Measurements from ENCODE around the gene TUBA4B. TPM values are rescaled to one million over a fixed set of nuclear protein-coding genes. Genes with fewer than 3 reads are reported as not detected.

The TUBA4B gene
- total RNA-seq, 1 donor = not detected

DNA sequence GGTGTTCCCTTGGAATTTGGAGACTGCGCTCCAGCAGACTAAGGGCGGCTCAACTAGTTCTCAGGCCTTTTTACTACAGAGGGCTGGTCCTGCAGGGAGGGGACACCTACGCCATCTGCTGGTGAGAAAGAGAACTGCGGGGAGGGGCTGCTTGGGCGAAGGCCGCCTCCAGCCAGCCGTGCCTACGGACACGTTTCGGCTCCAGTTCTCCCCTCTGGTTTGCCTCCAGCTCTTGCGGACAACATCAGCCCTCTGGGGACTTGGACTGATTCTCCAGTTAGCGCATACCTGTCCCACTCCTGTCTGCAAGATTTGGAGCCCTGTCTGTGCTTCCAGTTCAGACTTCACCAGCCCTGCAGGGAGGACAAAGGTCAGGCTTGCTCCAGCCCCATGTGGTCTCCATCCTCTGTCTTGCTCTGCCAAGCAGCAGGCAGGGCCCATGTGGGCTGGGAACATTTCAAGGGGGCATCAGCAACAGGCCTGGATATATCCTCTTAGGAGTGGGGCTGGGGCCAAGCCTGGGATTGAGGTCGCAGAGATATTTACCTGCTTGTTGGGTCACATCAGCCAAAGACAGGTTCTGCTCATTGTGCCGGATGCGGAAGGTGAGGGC lies 45.8 kb downstream of the TUBA4B start:
- TF ChIP-seq, protein P1, sequence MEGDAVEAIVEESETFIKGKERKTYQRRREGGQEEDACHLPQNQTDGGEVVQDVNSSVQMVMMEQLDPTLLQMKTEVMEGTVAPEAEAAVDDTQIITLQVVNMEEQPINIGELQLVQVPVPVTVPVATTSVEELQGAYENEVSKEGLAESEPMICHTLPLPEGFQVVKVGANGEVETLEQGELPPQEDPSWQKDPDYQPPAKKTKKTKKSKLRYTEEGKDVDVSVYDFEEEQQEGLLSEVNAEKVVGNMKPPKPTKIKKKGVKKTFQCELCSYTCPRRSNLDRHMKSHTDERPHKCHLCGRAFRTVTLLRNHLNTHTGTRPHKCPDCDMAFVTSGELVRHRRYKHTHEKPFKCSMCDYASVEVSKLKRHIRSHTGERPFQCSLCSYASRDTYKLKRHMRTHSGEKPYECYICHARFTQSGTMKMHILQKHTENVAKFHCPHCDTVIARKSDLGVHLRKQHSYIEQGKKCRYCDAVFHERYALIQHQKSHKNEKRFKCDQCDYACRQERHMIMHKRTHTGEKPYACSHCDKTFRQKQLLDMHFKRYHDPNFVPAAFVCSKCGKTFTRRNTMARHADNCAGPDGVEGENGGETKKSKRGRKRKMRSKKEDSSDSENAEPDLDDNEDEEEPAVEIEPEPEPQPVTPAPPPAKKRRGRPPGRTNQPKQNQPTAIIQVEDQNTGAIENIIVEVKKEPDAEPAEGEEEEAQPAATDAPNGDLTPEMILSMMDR (IDR thresholded peaks at IDR 0.05; ENCODE audit: insufficient read depth, low read length) = peak; percentile 99
- DNase-seq (ENCODE audit: low read depth) = peak; percentile 83

DNA sequence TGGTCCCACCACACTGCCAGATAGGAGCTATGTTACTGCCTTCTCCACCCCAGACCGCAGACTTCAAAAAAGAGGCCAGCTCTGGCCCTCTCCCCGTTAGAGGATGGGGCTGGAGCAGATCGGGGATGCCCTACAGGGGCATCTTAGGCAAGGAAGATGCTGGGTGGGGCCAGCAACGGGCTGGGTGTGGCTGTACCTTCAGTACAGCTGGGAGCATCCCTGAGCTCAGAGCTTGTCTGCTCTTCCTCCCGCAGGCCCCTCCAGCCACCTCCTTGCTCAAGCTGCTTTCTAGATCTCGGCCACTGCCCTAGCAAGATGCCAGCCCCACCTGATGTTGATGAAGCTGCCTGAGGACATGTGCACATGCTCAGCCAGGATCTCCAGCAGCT lies 46.3 kb downstream of the TUBA4B start:
- no peak overlapping the region for H3K4me3 ChIP-seq (ENCODE audit: low read depth, low read length)
- DNase-seq (ENCODE audit: low read depth) = no peak
- TF ChIP-seq, protein P1 (IDR thresholded peaks at IDR 0.05; ENCODE audit: insufficient read depth, low read length) = no peak

More for the DNA sequence above, 45.8 kb downstream of the TUBA4B start:
- H3K4me3 ChIP-seq (ENCODE audit: low read depth, low read length) = no peak overlapping the region

DNA sequence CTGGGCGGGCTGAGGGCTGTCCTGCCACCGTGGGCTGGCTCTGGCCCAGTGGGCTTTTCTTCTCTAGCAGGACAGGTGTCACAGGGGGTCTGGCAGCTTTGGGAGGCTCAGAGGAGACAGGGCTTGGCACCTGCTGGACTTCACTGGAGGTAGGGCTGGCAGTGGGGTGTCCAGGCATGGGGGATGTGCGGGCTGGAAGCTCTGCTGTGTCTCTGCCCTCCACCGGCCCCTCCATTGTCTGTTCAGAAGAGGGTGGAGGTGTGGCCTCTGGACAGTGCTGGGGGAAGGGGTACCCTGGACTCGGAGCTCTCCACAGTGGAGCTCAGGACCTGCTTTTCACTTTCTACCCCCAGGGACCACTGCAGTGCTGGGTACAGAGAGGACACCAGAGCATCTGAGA lies 47.0 kb downstream of the TUBA4B start:
- TF ChIP-seq, protein P1 (IDR thresholded peaks at IDR 0.05; ENCODE audit: insufficient read depth, low read length) = no peak
- no peak overlapping the region for H3K4me3 ChIP-seq (ENCODE audit: low read depth, low read length)
- DNase-seq (ENCODE audit: low read depth) = no peak

DNA sequence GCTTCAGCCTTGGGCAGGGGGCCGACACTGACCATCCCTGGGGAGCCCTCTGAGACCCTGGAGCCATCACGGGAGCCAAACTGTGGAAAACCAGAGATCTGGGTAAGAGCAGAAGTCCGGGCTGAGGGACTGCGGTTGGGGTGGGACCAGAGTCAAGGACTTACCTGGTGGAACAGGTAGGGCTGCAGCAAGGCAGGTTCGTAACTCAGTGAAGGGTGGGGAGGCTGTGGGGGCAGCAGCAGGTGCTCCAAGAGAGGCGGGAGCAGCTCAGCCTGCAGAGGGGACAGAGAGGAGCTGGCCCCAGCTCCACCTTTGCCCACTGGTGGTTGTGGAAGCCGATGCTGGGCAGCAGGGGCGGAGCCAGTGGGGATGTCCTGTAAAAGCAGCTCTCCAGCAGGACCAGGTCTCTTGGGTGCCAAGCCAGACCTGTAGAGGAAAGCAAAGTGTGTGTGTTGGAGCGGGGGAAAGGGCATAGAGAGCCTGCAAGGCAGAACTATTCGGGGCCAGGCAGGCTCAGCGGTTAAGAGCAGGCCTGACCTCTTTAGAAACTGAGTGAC lies 49.4 kb downstream of the TUBA4B start:
- DNase-seq (ENCODE audit: low read depth) = no peak
- TF ChIP-seq, protein P1 (IDR thresholded peaks at IDR 0.05; ENCODE audit: insufficient read depth, low read length) = no peak

DNA sequence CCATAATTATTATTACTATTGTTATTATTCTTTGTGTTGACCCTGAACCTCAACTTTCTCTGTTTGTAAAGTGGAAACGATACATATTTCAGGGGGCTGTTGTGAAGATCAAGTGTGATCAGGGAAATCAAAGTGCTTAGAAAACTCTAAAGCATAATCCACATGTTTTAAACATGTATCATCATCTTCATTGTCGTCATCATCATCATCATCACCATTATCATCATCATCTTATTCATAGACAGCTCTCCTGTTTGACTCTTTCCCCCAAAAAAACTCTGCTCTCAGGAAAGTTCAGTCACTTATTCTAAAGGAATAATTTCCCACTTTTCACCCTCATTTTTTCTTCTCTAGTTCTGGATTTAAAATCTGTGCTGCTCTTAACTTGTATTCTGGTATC lies 51.2 kb downstream of the TUBA4B start:
- TF ChIP-seq, protein P1 (IDR thresholded peaks at IDR 0.05; ENCODE audit: insufficient read depth, low read length) = no peak
- no peak for DNase-seq (ENCODE audit: low read depth)
- H3K4me3 ChIP-seq (ENCODE audit: low read depth, low read length) = no peak overlapping the region

More for the DNA sequence above, 49.4 kb downstream of the TUBA4B start:
- no peak overlapping the region for H3K4me3 ChIP-seq (ENCODE audit: low read depth, low read length)

DNA sequence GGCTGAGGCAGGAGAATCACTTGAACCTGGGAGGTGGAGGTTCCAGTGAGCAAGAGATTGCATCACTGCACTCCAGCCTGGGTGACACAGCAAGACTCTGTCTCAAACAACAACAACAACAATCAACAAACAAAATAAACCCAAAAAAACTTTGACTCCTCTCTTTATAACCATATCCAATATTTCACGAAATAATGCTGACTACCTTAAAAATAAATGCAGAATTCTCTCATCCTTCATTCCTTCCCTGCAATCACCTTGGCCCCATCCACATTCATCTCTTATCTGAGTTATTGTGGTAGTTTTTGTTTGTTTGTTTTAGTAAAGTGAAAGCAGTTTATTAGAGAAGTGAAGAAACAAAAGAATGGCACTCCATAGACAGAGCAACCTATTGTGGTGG lies 53.0 kb downstream of the TUBA4B start:
- TF ChIP-seq, protein P1 (IDR thresholded peaks at IDR 0.05; ENCODE audit: insufficient read depth, low read length) = no peak
- no peak overlapping the region for H3K4me3 ChIP-seq (ENCODE audit: low read depth, low read length)
- DNase-seq (ENCODE audit: low read depth) = no peak

Data from fibroblast of the aortic adventitia (primary cell).